Amygdala (tissue), 56 donors: ENCODE results near the gene FAM193B.
A peak's percentile ranks its signal among the peaks of the same experiment; 100 is the strongest.
"Not testable (repeated sequence)": the region's sequence is repeated elsewhere in the genome, so short reads cannot be mapped to it uniquely, and the experiment has no call there.

ENCODE experiments used
- DNase-seq, 56 donors: peaks; one replicate each; lab custom pipeline; 2025; lab: John Stamatoyannopoulos, UW

The FAM193B gene

GRCh38 chr5:177490992-177491391 lies 63.4 kb downstream of the FAM193B start:
- DNase-seq: no peak

DNA sequence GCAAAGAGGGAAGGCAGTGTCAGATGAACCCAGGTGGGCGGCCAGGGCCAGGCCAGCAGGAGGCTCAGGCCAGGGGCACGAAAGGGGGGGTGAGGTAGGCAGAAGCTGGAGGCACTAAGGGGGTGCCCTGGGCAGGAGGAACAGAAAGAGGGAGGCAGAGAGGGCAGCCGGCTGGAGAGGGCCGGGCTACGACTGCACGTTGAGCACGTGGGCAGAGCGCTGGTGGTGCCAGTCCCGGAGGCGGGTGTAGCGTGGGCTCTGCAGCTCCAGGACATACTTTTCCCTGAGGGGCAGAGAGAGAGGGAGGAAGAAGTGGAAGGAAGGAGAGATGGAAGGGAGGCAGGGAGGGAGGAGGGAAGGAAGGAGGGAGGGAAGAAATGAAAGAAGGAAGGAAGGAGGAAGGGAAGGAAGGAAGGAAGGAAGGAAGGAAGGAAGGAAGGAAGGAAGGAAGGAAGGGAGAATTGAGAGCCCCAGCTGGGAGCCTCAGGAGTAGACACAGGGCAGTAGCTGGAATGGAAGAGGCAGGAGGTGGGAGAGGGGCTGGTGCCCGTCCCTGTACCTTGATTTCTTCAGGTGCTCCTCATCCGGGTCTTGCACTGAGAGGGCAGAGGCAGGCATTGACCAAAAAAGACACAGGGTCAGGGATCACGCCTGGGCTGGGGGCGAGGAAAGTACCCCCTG lies 63.9 kb downstream of the FAM193B start:
- DNase-seq: peak in 8 of 56 donors; percentile 9 to 28 (median 18)

- DNase-seq: no peak
Observed at GRCh38 chr5:177489119-177489716, 65.1 kb downstream of the FAM193B start.

- no peak for DNase-seq
Observed at GRCh38 chr5:177487975-177488374, 66.4 kb downstream of the FAM193B start.

- no peak for DNase-seq
Observed at GRCh38 chr5:177487144-177487543, 67.2 kb downstream of the FAM193B start.

DNA sequence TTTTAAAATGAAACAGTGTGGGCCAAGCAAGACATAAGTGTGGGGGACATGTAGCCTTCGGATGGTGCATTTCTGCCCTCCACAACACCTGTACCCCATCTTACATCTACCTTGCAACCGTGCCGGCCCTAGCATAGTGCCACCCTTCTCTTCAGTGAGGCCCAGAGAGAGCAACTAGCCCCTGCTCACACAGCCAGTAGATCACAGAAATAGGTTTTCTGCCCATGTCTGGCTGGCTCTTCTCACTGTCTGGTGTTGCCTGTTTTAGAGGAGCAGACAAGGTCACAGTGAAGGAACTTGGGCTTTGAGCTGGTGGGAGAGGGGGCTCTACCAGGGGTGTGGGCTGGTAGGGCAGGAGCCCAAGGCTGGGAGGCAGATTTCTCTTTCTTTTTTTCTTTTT lies 68.1 kb downstream of the FAM193B start:
- DNase-seq: no peak

- not testable (repeated sequence) for DNase-seq
Observed at GRCh38 chr5:177485753-177486152, 68.6 kb downstream of the FAM193B start.

- no peak for DNase-seq
Observed at GRCh38 chr5:177484902-177485549, 69.3 kb downstream of the FAM193B start.

GRCh38 chr5:177483994-177484901 lies 70.1 kb downstream of the FAM193B start:
- DNase-seq: no peak

- DNase-seq: no peak
Observed at GRCh38 chr5:177483042-177483441, 71.3 kb downstream of the FAM193B start.

DNA sequence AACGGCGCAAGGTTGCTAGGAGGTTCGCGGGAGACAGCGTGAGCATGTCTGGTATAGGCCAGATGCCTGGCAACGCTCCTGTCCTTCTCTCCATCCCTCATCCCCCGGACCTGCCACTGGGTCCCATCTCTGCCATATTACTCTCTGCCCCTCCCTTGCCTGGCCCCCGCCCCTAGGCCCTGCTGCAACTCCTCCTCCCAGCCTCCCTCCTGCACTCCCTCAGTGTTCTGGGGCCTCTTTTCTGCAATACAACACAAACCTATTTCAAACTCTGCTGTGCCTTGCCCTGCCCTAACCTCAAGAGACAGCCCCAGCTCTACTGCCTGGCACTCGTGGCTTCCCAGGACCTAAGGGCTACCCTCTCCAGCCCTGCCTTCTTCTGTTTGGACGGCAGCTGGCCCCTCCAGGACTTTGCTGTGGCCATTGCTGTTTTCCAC lies 72.0 kb downstream of the FAM193B start:
- DNase-seq: no peak

- no peak for DNase-seq
Observed at GRCh38 chr5:177479774-177480173, 74.6 kb downstream of the FAM193B start.

DNA sequence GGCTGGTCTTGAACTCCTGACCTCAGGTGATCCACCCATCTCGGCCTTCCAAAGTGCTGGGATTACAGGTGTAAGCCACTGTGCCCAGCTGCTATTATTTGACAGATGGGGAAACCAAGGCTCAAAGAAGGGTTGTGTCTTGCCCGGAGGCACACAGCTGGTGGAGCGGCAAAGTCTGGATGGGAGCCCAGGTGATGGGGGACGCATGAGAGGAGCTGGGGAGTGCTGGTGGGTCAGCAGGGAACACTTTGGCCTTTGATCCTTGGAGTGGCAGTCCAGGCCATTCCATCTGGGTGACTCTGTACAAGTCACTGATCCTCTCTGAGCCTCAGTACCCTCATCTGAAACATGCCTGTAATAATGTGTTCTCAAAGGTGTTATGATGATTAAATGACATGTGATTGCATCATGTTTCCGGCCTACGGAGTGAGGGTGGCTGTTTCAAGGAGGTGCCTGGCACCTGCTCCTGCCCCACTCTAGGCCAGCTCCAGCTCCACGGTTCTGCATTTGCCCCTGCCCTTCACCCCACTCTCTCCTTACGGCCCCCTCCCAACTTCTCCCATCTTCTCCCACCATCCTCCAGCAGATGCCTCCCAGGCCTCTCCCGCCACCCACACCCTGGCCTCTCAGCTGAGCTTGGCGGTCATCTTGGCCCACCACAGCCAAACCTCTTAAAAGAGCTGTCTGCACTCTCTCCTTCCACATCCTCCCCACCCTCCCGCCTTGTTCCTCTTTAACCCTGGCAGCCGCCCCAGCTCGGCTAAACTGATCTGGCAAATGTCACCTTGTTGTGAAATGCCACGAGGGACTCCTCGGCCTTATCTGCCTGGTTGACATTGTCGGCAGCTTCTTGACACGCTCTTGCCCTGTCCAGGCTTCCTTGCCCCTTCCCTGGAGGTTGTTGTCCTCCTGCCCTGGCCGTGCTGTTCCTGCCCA lies 75.4 kb downstream of the FAM193B start:
- DNase-seq: peak in 5 of 56 donors; percentile 12 to 47 (median 21)

- no peak for DNase-seq
Observed at GRCh38 chr5:177477701-177478477, 76.5 kb downstream of the FAM193B start.

DNA sequence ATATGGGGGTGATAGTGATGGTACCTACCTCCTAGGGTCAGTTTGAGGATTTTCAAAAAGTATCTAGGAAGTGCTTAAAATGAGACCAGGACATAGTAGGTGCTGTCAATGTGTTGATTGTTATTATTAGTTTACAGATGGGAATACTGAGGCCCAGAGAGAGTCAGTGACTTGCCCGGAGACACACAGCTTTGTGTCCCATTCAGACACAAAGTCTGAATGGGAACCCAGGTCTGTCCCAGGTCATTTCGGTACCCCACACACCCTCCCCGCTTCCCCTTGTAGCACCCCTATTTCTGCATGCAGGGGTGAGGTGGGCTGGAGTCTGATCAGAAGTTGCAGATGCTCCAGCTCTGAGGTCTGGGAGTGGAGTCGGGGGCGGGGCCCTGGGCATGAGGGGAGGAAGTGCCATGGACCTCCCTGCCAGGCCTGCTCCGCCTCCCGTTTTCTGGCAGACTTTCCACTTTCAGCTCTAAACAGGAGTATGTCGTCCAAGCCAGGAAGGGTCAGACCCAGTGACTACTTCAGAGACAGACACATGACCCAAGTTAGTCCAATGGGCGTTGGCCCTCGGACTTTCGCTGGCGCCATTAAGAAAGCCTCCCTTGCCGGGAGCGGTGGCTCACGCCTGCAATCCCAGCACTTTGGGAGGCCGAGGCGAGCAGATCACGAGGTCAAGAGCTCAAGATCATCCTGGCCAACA lies 77.7 kb downstream of the FAM193B start:
- no peak for DNase-seq

- no peak for DNase-seq
Observed at GRCh38 chr5:177475563-177476427, 78.6 kb downstream of the FAM193B start.

DNA sequence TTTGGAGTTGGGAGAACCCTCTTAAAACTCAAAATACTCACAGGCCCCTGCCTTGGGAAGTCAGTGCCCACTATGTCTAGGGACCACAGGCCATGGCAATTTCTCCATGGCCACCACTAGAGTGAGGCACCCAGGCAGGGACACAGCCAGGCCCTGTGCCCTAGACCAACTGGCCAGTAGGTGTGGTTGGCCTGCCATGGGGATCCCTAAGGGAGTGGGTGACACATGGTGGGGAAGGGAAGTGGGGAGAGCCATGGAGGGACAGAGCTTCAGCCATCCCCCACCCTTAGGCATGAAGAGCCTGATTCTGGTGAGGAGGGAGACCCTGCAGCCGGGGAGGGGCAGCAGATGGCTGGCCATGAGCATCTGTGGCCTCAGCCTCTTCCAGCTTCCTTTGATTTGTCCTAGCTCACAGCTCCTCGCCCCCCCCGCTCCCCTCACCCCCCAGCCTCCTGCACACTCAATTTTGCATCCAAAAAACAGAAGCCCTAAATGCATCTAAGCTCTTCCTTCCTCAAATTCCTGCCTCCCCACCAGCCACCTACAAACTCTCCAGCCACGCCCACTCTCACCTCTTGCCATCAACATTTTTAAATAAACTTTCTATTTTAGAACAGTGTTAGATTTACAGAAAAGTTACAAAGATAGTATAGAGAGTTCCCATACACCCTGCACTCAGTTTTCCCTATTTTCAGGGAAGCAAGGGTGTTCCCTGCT lies 79.4 kb downstream of the FAM193B start:
- DNase-seq: no peak
